ENCODE data around the gene KAT6B.
"Not testable (repeated sequence)": the region's sequence is repeated elsewhere in the genome, so short reads cannot be mapped to it uniquely, and the experiment has no call there.

The KAT6B gene

DNA sequence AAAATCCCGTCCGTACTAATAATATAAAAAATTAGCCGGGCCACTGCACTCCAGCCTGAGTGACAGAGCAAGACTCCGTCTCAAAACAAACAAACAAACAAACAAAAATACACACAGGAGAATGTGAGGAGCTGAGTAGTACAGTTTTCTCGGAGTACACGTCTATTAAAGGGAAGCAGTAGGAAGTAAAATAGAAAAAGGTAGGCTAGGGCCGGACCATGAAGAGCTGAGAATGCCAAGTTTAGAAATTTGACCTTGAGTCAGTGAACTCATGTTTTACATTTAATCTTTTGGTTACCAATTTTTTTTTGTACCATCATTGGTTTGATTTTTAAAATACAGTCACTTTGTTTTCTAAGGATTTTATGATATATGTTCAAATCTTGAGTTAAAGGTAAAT is 64.1 kb downstream of the KAT6B start:
- no peak for DNase-seq (ENCODE audit: low read depth)

GRCh38 chr10:74891053-74891452 is 64.7 kb downstream of the KAT6B start:
- DNase-seq (ENCODE audit: low read depth), result no peak

- no peak for DNase-seq (ENCODE audit: low read depth)
Observed at GRCh38 chr10:74892839-74893238, 66.4 kb downstream of the KAT6B start.

GRCh38 chr10:74893329-74893728 is 66.9 kb downstream of the KAT6B start:
- DNase-seq (ENCODE audit: low read depth), result not testable (repeated sequence)

- no peak for DNase-seq (ENCODE audit: low read depth)
Observed at GRCh38 chr10:74896788-74897527, 70.6 kb downstream of the KAT6B start.

DNA sequence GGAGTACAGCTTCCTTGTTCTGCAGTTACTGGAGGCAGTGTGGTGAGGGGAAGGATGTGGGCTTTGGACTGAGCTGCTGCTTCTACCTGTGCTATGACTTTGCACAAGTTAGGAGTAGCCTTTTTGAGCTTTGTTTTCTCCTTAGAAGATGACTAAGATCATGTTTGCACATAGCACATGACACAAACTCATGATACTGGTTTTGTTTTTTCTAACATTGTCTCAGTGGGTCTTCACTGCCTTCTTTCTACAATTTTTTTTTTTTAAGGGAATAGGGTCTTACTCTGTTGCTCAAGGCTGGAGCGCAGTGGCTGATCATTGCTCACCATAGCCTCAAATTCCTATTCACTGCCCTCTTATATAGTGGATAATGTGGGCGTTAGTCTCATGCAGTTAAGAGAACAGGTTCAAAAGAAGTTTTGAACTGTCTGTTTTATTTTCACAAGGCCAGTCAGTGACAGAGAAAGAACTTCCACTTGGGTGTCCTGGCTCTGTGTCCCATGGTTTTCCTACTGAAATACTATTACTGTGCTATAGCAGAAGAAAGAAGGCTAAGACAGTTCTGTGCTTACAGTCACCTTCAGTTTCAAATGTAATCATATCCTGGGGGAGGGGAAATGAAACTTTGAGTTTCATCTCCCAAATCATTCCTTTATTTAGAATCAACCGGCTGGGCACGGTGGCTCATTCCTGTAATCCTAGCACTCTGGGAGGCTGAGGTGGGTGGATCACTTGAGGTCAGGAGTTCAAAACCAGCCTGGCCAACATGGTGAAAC is 72.0 kb downstream of the KAT6B start:
- no peak for DNase-seq (ENCODE audit: low read depth)

- no peak for DNase-seq (ENCODE audit: low read depth)
Observed at GRCh38 chr10:74900297-74900696, 73.9 kb downstream of the KAT6B start.

DNA sequence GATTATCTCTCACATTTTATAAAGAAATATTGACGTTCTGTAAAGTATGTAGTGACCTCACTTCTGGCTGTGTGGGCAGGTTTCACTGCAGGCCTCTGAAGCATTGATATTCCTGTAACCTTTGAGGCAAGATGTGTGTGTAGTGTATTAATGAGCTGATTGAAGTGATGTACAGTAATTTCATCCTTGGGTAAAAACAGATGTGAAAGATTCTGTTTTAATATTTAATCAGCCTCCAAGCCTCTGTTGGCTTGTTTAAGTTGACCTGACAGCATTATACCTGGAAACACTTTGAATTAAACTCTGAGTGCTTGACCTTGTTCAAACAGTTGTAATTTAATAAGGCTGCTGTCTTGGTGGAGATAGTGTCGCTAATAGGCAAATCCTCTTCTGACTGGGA is 74.9 kb downstream of the KAT6B start:
- DNase-seq (ENCODE audit: low read depth), result no peak

DNA sequence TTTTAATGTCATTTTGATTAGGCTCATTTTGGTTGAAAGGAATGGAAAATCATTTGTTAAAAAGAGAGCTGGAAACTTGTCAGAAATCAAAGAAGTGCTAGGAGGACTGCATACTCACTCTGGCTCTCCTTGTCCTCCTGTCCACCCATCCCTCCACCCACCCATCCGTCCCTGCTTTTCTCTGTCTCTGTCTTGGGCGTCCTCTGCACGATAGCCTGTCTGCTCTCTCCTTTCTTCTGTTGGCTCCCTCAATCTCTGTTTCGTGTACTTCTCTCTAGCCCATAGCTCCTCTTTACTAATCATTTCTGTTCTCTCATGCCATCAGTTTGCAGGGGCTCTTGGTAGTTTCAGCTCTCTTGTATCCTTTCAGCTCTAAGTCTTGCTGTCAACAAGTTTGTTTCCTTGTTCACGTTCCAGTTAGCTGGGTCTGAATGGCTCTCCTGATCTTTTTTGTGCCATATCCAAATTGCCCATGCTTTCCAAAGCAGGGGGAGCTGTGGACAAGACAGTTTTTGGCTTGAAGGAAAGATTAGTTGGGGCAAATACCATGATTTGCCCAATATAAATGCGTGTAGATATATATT is 75.6 kb downstream of the KAT6B start:
- DNase-seq (ENCODE audit: low read depth), result no peak

DNA sequence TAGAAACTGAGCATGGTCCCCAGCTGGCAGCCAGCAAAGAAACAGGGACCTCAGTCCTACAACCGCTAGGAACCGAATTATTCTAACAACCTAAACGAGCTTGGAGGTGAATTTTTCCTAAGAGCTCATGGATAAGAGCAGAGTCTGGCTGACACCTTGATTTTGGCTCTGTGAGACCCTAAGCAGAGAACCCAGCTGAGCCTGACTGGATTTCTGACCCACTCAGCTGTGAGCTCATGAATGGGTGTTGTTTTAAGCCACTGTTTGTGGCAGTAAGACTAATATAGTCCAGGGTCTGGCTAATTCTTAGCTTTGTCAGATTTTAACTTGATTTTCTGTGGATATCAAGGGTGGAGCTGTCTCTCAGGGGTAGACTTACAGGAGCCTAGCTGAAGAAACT is 77.1 kb downstream of the KAT6B start:
- DNase-seq (ENCODE audit: low read depth), result no peak

DNA sequence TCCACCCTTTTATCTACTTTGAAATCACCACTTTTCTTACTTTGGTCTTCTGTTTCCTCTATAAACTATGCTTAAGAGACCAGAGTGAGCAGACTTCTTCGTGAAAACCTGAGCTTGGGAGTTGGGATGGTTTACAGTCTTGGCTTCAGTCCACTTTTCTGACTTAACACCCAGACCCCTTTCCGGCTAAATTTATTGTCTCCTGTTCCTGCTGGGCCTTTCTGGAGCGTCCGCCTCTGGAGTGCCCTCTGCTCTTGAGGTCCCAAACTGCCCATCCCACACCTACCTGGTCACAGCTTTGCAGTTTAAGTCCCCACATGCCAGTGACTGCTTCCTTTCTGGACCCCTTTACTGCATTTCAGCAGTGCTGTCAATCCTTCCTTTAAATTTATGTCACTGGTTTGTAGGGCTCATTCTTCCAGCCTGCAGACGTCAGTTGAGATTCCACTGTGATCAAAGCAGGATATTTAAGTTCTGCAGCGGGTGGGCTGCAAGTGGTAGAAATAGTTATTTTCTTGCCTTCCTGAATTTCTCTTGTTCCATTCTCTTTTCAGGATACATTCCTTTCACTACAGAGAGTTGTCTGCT is 80.3 kb downstream of the KAT6B start:
- DNase-seq (ENCODE audit: low read depth), result no peak

DNA sequence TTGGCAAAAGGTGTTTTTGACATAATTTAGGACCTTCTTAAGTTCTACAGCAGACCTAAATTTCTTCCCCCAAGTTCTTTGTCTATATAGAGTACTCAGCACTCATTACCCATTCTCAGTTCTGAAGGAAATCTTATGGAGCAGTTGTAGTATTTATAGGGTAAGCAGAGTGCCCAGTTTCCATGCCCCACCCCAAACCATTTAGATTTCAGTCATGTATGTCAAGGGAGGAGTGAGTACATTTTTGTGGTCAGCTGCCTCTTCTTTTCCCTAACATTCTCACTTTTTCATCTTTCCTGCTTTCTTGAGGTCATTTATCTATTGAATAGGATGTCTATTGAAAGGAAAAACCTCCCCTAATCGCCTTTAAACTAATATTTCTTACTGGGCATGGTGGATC is 83.3 kb downstream of the KAT6B start:
- no peak for DNase-seq (ENCODE audit: low read depth)

- DNase-seq (ENCODE audit: low read depth), result no peak
Observed at GRCh38 chr10:74910241-74910975, 84.0 kb downstream of the KAT6B start.

- DNase-seq (ENCODE audit: low read depth), result no peak
Observed at GRCh38 chr10:74910976-74911350, 84.6 kb downstream of the KAT6B start.

DNA sequence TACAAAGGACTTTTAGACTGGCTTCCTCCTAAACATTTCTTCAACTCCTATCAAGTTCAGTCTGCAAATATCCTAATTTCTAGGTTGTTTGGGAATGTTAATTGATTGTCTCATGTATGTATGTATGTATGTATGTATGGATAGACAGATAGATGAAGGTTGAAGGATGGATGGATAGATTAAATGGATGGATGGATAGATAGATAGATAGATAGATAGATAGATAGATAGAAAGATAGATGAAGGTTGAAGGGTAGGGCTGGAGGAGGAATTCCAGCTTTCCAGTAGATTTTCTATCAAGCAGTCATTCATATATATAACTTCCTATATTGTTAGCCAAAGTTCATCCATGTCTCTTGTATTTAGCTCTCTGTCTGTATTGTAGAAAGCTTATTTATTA is 85.8 kb downstream of the KAT6B start:
- no peak for DNase-seq (ENCODE audit: low read depth)

GRCh38 chr10:74912682-74913081 is 86.3 kb downstream of the KAT6B start:
- DNase-seq (ENCODE audit: low read depth), result no peak

DNA sequence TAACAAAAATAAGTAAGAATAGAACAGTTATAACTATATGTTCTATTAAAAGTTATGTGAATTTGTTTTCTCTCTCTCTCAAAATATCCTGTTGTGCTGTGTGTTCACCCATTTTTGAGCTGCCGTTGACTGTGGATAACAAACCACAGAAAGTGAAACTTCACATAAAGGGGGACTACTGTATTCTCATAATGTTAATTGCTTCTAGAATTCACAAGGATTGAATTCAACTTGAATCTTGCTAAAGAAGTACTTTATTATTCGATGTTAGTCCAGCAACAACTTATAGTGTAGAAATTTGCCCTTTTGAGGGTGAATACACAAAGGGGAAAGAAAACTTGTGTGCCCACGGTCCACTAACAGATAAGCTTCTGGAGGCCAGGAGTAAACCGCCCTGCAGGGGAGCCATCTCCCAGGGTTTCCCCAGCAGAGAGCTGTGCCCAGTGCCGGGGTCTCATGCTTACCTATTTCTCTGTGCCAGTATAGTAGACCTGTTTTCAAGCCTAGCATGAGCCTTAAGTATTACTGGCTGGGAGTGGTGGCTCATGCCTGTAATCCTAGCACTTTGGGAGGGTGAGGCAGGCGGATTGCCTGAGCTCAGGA is 87.1 kb downstream of the KAT6B start:
- no peak for DNase-seq (ENCODE audit: low read depth)

- no peak for DNase-seq (ENCODE audit: low read depth)
Observed at GRCh38 chr10:74916283-74916682, 89.9 kb downstream of the KAT6B start.

- no peak for DNase-seq (ENCODE audit: low read depth)
Observed at GRCh38 chr10:74917481-74918077, 91.2 kb downstream of the KAT6B start.

DNA sequence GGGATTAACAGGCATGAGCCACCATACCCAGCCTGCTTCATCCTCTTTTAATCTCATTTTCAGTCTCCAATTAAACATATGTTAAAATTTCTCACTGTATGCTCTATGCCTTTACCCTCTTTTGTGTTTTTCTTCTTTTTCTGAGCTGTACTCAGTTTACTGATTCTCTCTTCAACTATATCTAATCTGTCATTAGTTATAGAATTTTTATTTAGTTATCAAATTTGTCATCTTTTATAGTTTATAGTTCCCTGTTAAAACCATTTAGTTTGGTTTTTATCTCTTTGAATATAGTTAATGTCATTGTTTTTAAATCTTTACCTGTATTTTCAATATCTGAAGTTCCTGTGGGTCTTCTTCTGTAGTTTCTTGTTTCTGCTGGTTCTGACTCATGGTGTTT is 93.3 kb downstream of the KAT6B start:
- no peak for DNase-seq (ENCODE audit: low read depth)

DNA sequence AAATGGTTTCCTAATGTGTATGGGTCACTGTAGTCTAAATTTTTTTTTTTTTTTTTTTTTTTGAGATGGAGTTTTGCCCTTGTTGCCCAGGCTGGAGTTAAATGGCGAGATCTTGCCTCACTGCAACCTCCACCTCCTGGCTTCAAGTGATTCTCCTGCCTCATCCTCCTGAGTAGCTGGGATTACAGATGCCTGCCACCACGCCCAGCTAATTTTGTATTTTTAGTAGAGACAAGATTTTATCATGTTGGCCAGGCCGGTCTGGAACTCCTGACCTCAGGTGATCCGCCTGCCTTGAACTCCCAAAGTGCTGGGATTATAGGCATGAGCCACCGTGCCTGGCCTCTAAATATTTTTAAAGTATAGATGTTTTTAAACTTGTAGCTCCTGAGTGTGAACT is 94.7 kb downstream of the KAT6B start:
- not testable (repeated sequence) for DNase-seq (ENCODE audit: low read depth)
